Esophagus muscularis mucosa (tissue), 4 donors: ENCODE data around the gene SSMEM1.

ENCODE experiments used
- CTCF ChIP-seq, 3 experiments: fragments of 200-600 bp in 2 of 3; fragments of 450-650 bp in 1 of 3; sonication (generic) in 2 of 3; IDR thresholded peaks; one replicate each; pipeline ENCODE4 v1.5.1; 2017 to 2019; ENCODE audit warnings: antibody characterized with exemption in 3 of 3, mild to moderate bottlenecking in 2 of 3, moderate library complexity in 1 of 3
- EP300 ChIP-seq: sonication (generic); formaldehyde crosslinking; IDR thresholded peaks from one replicate; pipeline ENCODE4 v1.6.1; 2017; ENCODE audit warnings: antibody characterized with exemption
- POLR2A ChIP-seq: fragments of 450-650 bp; IDR thresholded peaks from one replicate; pipeline ENCODE4 v1.6.1; 2017; ENCODE audit warnings: antibody characterized with exemption, moderate library complexity, mild to moderate bottlenecking, low read depth
- POLR2AphosphoS5 ChIP-seq, 2 donors: sonication (generic); formaldehyde crosslinking; IDR thresholded peaks; one replicate each; pipeline ENCODE4 v1.6.1; 2017; ENCODE audit warnings: antibody characterized with exemption in 2 of 2

- no peak for TF ChIP-seq CTCF (IDR thresholded peaks at IDR 0.05)
- no peak for TF ChIP-seq POLR2A
- no peak for TF ChIP-seq EP300
- no peak for TF ChIP-seq POLR2AphosphoS5 (IDR thresholded peaks at IDR 0.05)
Measured at GRCh38 chr7:130221746-130222145, 14.1 kb downstream of the SSMEM1 start.
